Body of pancreas (tissue), 4 donors: ENCODE data around the gene CREB5. TPM values are rescaled to one million over a fixed set of nuclear protein-coding genes. Genes with fewer than 3 reads are reported as not detected.

Experiments
- ATAC-seq: fragments of 150-250 bp; one replicate; pipeline ENCODE4 v1.9.1; 2016
- DNase-seq, 4 donors: peaks; one replicate each; pipeline ENCODE4 v3.0.0-alpha.2; 2019
- H3K27ac ChIP-seq, 4 donors: fragments of 200-600 bp; sonication (generic); 1 replicate in 3 of 4; 2 replicates in 1 of 4; pipeline versions ENCODE4 v1.5.1 to v1.6.1; 2016 to 2019; ENCODE audit warnings: mild to moderate bottlenecking in 1 of 4, mixed read lengths in 1 of 4, moderate library complexity in 1 of 4
- H3K27me3 ChIP-seq, 2 donors: fragments of 200-600 bp; sonication (generic); one replicate each; pipeline ENCODE4 v1.6.0; 2016; ENCODE audit warnings: mild to moderate bottlenecking in 1 of 2
- H3K36me3 ChIP-seq, 2 donors: fragments of 200-600 bp; sonication (generic); replicated peaks in 1 of 2; 2 replicates each; pipeline ENCODE4 v1.5.1; 2016; ENCODE audit warnings: low read depth in 2 of 2; ENCODE audit not compliant: insufficient read depth in 1 of 2
- H3K4me1 ChIP-seq: fragments of 200-600 bp; sonication (generic); one replicate; pipeline ENCODE4 v1.6.0; 2016
- H3K4me3 ChIP-seq, 2 donors: fragments of 200-600 bp; sonication (generic); 1 replicate in 1 of 2; 2 replicates in 1 of 2; pipeline ENCODE4 v1.5.1; 2016 to 2019
- H3K9me3 ChIP-seq, 3 donors: fragments of 200-600 bp; sonication (generic); 1 replicate in 2 of 3; 2 replicates in 1 of 3; pipeline ENCODE4 v1.5.1; 2016
- CTCF ChIP-seq, 7 experiments: fragments of 450-650 bp in 4 of 7; fragments of 200-600 bp in 3 of 7; sonication (generic) in 3 of 7; IDR thresholded peaks; one replicate each; pipeline ENCODE4 v1.5.1; 2016 to 2019; ENCODE audit warnings: antibody characterized with exemption in 7 of 7
- POLR2A ChIP-seq, 3 donors: fragments of 450-650 bp; IDR thresholded peaks; one replicate each; pipeline ENCODE4 v1.6.1; 2016; ENCODE audit warnings: antibody characterized with exemption in 3 of 3, mild to moderate bottlenecking in 2 of 3
- WGBS, 2 donors: methylation state at CpG; one replicate each; pipeline ENCODE4 v1.1.5; 2017; 5-methylcytosine and 5-hydroxymethylcytosine counted together
- intact Hi-C: fragments of 100-400 bp; cut with DNase I; formaldehyde crosslinking; loops from one replicate; pipeline ENCODE4 v1.15.1; 2023
- total RNA-seq, 2 donors: library from RNA; depleted of rRNA; stranded (reverse); fragments of >200 nt; gene quantifications; one replicate each; pipeline ENCODE4 v1.1.0, GENCODE V29; 2016

The CREB5 gene
- total RNA-seq, 2 donors from 2014 or later: 10.4 to 25.7 TPM

GRCh38 chr7:28688174-28688573 lies 275.9 kb downstream of the CREB5 start:
- no peak for TF ChIP-seq POLR2A (IDR thresholded peaks at IDR 0.05)
- no peak for TF ChIP-seq CTCF (IDR thresholded peaks at IDR 0.05)
- H3K4me1 ChIP-seq: peaks cover 22% of the 10 kb centered on the region
- ATAC-seq: no peak
- H3K27ac ChIP-seq: no peak overlapping the region
- intact Hi-C loops: no loop called here
- no peaks in the 10 kb centered on the region for H3K9me3 ChIP-seq
- H3K36me3 ChIP-seq: no peaks in the 10 kb centered on the region
- 63 to 70% methylated on average over 2 of the region's 2 CpGs for WGBS, 2 donors
- H3K27me3 ChIP-seq: peaks cover 0 to 3% of the 10 kb centered on the region in 2 donors
- no peak overlapping the region for H3K4me3 ChIP-seq
- no peak for DNase-seq

- DNase-seq (no peak), ATAC-seq (no peak)
- peaks cover 0 to 3% of the 10 kb centered on the region in 2 donors for H3K27me3 ChIP-seq
- peaks cover 22% of the 10 kb centered on the region for H3K4me1 ChIP-seq
- intact Hi-C loops: no loop called here
- no peak for TF ChIP-seq POLR2A (IDR thresholded peaks at IDR 0.05)
- TF ChIP-seq CTCF (IDR thresholded peaks at IDR 0.05): no peak
- H3K36me3 ChIP-seq: no peaks in the 10 kb centered on the region
- H3K9me3 ChIP-seq: no peaks in the 10 kb centered on the region
- no peak overlapping the region for H3K4me3 ChIP-seq
- WGBS, 2 donors: 88% methylated on average over 5 of the region's 5 CpGs
- no peak overlapping the region for H3K27ac ChIP-seq
Measured at GRCh38 chr7:28688651-28689050, 276.3 kb downstream of the CREB5 start.

GRCh38 chr7:28695300-28696295 lies 283.3 kb downstream of the CREB5 start:
- intact Hi-C loops: no loop called here
- no peak for DNase-seq

DNA sequence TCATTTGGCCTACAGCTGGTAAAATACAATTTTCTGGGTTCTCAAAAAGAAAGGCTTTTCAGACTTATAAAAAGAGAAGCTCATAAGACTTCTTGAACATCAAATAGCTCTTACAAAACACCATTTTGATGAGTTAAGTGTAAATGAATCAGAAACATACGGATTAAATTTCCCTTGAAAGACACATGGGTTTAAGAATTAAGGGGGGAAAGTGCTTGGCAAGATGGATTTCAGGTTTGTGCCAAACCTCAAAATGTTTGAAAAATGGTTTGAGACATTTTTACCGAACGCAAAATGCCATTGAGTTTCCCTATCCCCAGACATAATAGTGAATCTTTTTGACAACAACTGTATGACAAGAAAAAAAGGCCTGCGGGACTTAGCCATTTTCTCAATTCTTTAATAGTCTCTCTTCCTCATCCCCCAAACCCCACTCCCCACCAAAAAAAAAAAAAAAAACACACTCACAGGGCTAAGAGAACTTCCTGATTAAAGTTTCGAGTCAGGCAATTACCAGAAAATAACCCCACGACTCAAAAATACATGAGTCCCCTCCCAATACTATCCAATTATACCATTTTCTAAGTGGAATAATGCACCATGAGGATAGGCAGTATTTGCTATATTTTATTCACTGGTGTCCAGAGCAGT lies 285.7 kb downstream of the CREB5 start:
- WGBS, 2 donors: 72 to 75% methylated on average over 6 of the region's 6 CpGs
- no peak for TF ChIP-seq POLR2A (IDR thresholded peaks at IDR 0.05)
- intact Hi-C loops: no loop called here

More at GRCh38 chr7:28695300-28696295, 283.3 kb downstream of the CREB5 start:
- TF ChIP-seq POLR2A (IDR thresholded peaks at IDR 0.05) (no peak), CTCF (IDR thresholded peaks at IDR 0.05) (no peak)
- H3K36me3 ChIP-seq: no peaks in the 10 kb centered on the region
- H3K27me3 ChIP-seq: no peaks in the 10 kb centered on the region
- H3K9me3 ChIP-seq: no peaks in the 10 kb centered on the region
- WGBS, 2 donors: 65 to 71% methylated on average over 5 of the region's 5 CpGs
- H3K4me1 ChIP-seq: no peaks in the 10 kb centered on the region
- no peak overlapping the region for H3K27ac ChIP-seq
- ATAC-seq: no peak
- H3K4me3 ChIP-seq: no peak overlapping the region

GRCh38 chr7:28698840-28699239 lies 286.5 kb downstream of the CREB5 start:
- WGBS, 2 donors: 77 to 85% methylated on average over 6 of the region's 6 CpGs
- H3K4me1 ChIP-seq: no peaks in the 10 kb centered on the region
- no peaks in the 10 kb centered on the region for H3K9me3 ChIP-seq
- no peak overlapping the region for H3K4me3 ChIP-seq
- no peaks in the 10 kb centered on the region for H3K27me3 ChIP-seq
- TF ChIP-seq CTCF (IDR thresholded peaks at IDR 0.05) (no peak), POLR2A (IDR thresholded peaks at IDR 0.05) (no peak)
- ATAC-seq (no peak), DNase-seq (no peak)
- H3K27ac ChIP-seq: no peak overlapping the region
- H3K36me3 ChIP-seq: no peaks in the 10 kb centered on the region
- intact Hi-C loops: no loop called here

More for the DNA sequence above, 285.7 kb downstream of the CREB5 start:
- Histone ChIP-seq H3K4me1 (no peaks in the 10 kb centered on the region), H3K4me3 (no peak overlapping the region), H3K27ac (no peak overlapping the region), H3K27me3 (no peaks in the 10 kb centered on the region), H3K36me3 (no peaks in the 10 kb centered on the region), H3K9me3 (no peaks in the 10 kb centered on the region)
- DNase-seq: no peak
- no peak for ATAC-seq
